ENCODE data around the gene OTOF.

DNA sequence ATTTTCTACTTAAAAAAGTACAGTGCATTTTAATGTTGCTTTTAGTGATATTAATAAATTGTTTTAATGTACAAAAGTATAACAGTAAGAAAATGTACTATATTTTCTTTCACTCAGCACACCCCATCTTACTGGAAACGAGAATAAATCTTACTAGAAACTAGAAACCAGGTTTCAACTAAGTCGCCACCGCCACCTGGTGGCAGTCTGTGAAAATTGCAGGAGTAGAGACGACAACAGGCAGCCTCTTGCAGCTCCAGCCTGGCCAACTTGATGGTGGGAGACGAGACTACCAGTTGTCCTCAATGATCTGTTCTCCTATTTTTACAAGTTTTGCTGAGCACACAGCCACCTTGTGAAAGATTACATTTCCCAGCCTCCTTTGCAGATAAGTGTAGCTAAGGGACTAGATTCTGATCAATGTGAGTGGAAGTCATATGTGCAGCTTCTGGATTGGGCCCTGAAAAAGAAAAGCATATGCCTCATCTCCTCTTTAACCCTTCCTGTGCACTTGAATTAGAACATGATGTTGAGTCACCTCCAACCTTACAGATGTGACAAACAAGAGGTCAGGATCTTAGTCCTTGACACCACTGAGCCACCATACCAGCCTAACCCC, 8.7 kb downstream of the OTOF start:
- TF ChIP-seq, protein P1, sequence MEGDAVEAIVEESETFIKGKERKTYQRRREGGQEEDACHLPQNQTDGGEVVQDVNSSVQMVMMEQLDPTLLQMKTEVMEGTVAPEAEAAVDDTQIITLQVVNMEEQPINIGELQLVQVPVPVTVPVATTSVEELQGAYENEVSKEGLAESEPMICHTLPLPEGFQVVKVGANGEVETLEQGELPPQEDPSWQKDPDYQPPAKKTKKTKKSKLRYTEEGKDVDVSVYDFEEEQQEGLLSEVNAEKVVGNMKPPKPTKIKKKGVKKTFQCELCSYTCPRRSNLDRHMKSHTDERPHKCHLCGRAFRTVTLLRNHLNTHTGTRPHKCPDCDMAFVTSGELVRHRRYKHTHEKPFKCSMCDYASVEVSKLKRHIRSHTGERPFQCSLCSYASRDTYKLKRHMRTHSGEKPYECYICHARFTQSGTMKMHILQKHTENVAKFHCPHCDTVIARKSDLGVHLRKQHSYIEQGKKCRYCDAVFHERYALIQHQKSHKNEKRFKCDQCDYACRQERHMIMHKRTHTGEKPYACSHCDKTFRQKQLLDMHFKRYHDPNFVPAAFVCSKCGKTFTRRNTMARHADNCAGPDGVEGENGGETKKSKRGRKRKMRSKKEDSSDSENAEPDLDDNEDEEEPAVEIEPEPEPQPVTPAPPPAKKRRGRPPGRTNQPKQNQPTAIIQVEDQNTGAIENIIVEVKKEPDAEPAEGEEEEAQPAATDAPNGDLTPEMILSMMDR (IDR thresholded peaks at IDR 0.05): no peak
- TF ChIP-seq POLR2A (IDR thresholded peaks at IDR 0.05): no peak
